HS-27A (cell line): Measurements from ENCODE around the gene ACOX3.
"Not testable (repeated sequence)": the region's sequence is repeated elsewhere in the genome, so short reads cannot be mapped to it uniquely, and the experiment has no call there.

Experiments
- DNase-seq: peaks from one replicate; pipeline ENCODE4 v3.0.0-alpha.2; 2012; ENCODE audit warnings: low read depth, missing footprints

The ACOX3 gene

DNA sequence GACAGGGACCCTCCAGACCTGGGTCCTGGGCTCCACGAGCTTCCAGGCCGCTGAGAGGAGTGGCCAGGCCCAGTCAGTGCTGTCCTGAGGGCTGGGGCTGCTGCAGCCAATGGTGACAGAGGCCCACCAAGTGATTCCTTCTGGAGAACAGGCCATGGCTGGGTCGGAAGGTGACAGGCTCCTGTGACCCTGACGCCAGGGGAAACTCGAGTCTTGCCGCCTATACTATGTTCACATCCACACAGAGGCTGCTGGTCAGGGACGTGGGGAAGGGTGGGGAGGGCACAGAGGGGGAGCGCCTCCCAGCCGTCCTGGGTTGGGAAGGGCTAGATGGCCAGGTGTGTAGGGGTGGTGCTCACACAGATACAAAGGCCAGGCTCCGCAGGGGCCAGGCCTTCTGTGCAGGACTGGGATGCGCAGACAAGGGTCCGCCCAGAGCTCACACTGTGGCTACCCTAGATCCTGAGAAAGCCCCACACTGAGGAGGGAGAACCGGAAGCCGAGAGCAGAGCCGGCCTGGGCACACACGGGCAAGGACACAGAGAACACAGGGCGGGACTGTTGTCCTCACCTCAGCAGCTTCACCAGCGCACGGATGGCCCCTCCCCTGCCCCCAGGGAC is 89.6 kb downstream of the ACOX3 start:
- no peak for DNase-seq

DNA sequence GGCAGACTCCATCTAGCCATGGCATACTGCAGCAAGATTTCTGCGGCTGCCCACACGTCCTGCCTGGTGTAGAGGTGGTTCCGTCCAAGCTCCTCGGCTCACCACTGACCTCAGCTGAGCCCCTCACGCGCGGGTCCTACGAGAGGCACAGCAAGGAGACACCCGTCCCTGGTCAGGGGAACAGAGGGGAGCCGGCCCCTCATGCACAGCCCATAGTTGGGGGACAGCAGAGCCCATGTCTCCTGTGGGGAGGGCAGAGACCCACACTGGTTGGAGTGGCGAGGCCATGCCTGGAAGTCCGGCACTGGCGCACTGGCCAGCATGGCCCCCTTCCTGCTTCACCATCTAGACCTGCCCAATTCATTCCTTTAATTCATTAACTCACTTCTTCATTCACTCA is 90.2 kb downstream of the ACOX3 start:
- DNase-seq, result no peak

DNA sequence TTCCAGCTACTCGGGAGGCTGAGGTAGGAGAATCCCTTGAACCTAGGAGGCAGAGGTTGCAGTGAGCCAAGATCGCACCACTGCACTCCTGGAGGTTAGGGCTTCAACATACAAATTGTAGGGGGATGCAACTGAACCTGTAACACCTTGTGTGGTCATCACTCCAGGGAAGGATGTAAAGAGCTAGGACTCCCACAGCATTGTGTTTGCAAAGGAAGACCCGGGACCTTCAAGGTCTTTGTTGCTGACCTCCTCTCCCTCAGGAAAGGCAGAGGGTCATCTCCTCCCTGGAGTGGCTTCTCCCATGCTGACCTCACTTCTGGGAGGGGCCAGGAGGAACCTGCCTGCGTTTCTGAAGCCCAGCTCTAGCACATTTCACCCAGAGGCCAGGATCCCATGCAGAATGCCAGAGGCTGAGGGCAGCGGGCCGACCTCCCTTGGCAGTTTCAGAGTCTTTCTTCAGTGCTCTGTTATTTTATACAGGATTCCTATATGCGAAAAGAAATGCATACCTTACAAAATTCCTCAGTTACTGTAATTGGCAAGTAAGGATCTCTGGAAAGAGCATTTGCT is 90.8 kb downstream of the ACOX3 start:
- DNase-seq, result no peak

DNA sequence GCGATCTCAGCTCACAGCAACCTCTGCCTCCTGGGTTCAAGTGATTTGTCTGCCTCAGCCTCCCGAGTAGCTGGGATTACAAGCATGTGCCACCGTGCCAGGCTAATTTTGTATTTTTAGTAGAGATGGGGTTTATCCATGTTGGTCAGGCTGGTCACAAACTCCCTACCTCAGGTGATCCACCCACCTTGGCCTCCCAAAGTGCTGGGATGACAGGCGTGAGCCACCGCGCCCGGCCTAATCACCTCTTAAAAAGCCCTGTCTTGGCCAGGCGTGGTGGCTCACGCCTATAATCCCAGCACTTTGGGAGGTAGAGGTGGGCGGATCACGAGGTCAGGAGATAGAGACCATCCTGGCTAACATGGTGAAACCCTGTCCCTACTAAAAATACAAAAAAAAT is 91.3 kb downstream of the ACOX3 start:
- DNase-seq, result not testable (repeated sequence)

DNA sequence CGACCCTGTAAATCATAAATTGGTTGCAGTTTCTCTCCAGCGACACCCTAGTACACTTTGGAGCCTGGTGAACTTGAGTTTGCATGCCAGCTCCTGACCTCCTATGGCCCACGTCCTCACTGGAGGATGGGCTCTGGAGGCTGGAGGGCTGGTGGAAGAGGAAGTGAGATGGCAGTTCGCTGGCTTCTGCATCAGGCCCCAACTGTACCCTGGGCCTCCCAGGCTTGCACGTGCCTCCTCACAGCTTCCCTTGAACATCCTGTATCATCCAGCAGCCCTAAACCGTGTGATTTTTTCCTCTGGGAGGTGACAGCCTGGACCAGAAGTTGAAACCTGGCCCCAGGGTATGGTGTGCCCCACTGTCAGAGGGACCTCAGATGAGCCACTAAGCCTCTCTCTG is 92.5 kb downstream of the ACOX3 start:
- no peak for DNase-seq

DNA sequence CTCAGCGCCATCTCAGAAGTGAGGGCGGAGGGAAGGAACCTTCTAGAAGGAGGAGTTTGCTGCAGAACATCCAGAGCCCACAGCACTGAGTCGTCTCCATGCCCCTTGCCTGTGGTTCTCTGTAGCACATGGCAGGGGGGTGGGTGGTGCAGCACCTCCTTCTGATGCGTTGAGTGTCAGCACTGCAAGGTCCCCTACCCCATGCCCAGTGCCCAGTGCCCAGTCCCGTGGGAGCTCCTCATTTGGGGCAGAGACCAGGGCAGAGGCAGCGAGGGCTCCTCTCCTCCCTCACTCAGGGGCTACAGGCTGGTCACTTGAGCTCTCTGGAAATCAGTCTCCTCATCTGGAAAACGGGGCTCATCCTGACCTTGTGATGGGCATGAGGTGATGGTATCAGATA is 92.9 kb downstream of the ACOX3 start:
- no peak for DNase-seq

DNA sequence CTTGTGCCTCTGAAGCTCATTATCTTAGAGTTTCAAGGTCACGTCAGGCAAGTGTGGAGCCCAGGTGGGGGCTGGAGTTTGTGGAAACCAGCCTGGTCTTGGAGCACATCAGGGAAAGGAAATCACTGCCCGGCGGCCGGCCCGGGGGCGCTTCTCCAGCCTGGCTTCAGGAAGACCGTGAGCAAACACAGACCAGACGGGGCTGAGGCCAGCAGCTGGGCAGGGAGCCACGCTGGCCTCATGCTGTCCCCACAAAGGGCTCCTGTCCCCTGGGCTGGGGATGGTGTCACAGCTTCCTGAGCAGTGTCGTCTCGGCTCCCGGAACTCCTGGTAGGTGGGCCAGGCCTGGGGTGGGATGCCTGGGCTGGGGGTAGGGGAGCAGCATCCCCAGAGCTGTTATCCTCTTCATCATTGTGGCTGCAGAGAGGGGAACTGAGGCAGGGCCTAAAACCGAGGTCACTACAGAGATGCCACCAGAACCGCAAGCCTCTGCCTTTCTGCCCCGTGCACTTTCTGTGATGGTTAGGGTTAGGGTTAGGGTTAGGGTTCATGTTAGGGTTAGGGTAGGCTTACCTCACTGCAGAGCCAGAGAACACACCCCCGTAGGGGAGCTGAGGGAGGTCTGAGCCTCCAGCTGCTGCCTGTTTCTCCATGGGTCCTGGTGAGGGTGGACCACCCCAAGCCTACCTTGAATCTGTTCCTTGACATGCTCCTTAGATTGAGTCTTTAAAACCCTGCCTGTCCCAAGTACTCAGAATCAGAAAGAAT is 93.5 kb downstream of the ACOX3 start:
- no peak for DNase-seq

DNA sequence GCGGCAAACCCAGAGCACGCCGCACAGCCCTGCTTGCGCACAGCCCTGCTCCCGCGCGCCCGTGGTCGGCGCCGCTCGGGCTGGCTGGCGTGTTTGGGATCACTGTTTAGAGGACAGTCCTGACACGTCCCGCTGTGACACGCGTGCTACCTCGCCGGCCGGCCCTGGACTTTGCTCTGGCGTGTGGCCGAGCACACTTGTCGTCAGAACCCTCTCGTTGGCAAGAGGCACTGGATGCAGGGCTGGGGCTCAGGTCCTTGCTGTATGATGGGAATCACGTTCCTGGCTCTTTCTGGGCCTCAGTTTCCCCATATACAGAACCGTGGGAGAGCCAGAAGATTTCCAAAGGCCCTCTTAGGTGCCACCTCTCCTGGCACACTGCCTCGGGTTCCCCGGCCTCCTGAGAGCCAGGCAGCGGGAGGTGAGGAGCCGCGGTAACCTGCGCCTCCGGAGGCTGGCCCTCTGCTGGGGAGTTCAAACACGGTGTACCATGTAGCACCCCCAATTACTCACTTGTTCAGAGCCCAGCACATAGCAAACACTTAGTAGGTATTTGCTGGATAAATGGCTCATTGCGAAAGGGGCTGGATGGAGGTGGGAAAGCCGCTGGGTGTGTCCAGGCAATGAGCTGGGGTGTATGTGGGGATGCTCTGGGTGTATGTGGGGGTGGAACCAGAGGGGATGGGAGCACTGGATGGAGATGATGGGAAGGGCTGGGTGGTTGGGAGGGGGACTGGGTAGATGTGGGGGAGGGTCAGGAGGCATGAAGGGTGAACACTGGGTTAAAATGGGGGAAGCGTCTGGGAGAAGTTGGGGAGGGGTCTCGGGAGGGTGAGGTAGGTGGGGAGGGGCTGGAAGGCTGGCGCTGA is 94.3 kb downstream of the ACOX3 start:
- DNase-seq, result no peak

DNA sequence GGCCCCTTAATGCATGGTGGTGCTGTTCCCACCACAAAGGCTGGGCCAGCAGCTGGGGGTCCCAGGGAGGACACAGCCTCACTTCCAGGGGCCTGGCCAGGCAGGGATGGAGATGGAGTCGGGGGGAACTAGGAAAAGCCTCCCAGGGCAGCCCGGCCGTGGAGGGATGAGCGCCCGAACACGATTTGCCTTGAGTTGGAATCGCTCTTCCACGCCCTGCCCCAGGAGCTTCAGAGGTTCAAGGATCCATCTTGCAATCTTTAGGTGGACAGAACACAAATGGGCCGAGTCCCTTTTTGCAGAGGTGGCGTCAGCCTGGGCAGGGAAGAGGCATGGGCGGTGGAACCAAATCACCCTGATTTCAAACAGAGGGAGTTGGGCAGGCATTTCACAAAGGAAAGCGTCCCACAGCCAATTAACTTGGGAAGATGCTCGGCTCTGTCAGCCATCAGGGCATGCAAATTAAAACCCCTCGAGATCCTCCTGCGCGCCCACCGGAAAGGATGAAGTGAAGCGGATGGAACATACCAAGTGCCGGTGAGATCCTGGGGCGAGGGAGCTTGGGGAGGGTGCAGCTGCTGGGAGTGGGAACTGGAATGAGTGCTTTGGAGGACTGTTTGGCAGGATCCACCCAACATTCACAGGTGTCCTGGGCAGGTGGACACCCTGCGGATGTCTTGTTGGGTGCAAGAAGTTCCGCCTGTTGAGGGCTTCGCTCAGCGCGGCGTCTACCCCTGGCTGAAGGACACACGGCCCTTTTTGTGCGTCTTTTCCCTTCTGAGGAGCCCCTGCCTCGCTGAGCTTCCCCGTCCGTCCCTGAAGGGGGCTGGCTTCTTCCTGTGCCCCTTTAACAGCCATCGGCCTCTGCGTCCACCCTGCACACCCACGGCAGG is 95.2 kb downstream of the ACOX3 start:
- no peak for DNase-seq

DNA sequence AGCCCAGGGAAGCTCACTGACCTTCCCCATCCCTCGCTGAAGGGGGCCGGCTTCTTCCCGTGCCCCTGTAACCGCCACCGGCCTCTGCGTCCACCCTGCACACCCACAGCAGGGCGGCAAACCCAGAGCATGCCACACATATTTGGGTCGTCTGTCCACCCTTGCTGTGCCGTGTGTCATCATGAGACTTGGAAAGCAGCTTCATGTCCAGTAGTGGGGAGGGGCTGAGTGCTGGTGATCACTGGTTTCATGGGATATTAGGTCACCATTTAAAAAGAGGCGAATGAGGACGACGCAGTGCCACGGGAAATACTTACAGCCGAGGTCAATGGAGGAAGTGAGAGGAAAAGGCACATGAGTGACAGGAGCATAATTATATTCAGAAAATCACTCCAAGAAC is 96.1 kb downstream of the ACOX3 start:
- DNase-seq, result no peak

DNA sequence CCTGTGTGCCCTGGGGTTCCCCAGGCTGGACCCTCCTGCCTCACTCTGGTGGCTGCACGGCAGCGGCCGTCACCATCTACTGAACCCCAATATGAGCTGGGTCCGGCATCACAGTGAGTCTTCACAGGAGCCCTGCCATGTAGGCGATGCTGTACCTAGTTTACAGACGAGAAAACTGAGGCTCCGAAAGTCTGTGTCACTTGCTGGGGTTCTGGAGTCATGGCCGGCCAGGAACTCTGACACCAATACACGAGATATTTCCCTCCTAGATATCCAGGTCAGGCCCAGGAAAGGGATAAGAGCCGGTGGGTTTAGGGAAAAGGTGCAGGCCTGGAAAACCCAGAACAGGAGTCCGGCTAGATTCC is 96.6 kb downstream of the ACOX3 start:
- DNase-seq, result no peak

DNA sequence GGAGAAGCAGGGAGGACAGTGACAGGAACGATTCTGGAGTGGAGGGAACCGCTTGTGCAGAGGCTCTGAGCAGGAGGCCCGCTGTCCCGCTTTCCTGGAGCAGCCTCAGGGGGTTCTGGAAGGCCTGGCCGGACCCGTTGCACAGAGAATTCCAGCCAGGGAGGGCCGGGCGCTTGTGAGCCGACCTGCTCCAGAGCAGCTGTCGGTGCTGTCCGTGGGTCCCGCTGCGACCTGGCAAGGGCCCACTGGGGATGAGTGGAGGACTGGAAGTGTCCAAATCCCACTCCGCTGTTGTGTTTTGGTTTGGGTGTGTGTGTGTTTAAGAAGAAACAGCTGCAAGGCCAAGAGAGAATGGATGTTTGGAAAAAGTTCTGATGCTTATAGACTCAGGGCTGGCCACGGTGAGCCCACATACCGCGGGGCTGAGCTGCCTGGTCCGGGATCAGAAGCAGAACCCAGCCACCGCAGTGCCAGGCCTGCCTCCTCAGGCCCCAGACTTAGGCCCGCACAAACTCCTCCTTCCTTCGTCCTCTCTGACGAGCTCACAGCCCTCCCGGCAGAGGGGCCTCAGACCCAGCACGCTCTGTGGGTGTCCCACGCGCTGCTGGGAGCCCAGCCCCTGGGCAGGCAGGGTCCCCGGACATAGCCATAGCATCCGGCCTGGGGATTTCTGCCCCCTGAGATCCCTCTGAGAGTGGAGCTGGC is 97.1 kb downstream of the ACOX3 start:
- no peak for DNase-seq

DNA sequence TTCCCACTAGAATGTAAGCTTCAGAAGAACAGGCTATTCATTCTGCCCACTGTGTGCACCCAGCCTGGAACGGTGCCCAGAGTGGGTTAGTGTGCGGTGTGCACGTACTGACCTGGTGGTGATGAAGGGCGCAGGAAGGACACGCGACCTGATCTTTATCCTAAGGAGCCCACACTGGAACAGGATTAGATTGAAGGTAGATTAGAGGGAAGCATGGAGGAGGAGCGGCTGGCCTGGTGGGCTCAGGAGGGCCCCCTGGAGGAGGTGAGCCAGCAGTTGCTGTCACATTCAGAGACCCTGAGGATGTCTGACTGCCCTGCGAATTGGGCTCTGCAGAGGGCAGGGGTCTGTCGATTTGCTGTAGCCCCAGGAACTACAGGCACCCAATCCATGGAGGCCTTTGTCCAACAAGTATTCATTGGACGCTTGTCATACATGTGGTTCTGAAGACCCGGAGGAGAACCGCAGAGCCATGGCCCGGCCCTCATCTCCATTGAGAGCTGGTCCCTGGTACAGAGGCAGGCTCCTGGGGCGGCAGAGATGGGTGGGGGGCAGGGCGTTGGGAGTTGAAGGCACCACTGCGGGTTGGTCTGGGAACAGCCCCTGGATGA is 97.8 kb downstream of the ACOX3 start:
- no peak for DNase-seq

DNA sequence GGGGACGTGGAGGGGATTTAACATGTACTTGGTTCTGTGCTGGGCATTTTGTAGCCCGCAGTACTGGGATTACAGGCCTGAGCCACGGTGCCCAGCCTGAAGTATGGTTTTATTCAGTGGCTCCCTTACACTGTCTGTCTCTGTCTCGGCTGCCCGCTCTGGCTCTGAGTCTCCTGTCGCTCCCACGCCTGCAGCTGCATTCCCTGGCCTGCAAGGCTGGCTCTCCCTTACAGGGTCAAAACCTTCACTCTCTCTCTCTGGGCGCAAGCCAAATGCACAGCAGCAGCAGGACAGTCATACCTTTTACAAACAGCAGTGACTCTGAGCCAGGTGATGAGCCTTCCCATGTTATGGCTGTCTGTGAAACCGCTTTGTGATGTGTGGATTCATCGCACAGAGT is 98.8 kb downstream of the ACOX3 start:
- DNase-seq, result no peak

DNA sequence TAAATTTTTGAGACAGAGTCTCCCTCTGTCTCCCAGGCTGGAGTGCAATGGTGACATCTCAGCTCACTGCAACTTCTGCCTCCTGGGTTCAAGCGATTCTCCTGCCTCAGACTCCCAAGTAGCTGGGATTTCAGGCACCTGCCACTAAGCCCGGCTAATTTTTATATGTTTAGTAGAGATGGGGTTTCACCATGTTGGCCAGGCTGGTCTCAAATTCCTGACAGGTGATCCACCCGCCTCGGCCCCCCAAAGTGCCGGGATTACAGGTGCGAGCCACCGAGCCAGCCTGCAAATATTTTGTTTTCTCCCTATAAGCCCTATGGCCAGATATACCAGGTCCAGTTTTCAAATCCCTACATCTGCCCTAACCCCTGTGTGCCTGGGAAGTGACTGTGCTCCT is 99.2 kb downstream of the ACOX3 start:
- DNase-seq, result not testable (repeated sequence)

DNA sequence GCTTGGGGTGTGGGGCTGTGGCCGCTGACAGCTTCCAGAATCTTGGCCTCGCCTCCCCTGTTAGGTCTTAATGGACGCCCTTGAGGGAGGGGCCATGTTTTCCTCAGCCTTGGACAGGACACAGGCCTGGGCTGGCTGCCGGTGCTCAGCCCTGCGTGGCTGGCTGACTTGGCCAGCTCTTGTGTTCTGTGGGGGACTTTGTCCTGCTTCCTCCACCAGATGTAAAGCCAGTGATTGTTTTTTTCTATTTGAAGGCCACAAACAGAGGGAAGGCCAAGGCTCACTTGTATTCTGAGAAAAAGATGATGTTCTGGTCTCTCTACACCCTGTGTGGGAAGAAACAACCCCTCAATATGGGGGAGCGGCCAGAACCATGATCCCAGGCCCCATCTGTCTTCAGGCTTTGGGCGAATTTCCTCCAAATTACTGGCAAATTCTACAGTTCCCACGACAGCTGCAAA is 99.7 kb downstream of the ACOX3 start:
- no peak for DNase-seq

DNA sequence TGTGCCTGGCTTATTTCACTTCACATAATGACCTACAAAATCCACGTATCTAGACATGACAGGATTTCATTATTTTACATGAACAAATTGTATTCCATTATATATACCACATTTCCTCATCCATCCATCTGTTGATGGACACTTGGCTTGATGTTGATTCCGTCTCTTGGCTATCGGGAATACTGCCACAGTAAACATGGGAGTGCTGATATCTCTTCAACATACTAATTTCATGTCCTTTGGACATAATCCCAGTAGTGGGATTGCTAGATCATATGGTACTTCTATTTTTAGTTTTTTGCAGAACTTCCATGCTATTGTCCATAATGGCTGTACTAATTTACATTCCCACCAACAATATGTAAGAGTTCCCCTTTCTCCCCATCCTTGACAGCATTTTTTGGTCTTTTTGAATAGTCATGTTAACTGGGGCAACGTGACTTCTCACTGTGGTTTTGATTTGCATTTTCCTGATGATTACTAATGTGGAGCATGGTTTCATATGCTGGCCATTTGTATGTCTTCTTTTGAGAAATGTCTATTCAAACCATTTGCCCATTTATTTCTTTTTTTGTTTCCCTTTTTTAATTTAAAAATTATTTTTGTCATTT is 102.1 kb downstream of the ACOX3 start:
- no peak for DNase-seq

DNA sequence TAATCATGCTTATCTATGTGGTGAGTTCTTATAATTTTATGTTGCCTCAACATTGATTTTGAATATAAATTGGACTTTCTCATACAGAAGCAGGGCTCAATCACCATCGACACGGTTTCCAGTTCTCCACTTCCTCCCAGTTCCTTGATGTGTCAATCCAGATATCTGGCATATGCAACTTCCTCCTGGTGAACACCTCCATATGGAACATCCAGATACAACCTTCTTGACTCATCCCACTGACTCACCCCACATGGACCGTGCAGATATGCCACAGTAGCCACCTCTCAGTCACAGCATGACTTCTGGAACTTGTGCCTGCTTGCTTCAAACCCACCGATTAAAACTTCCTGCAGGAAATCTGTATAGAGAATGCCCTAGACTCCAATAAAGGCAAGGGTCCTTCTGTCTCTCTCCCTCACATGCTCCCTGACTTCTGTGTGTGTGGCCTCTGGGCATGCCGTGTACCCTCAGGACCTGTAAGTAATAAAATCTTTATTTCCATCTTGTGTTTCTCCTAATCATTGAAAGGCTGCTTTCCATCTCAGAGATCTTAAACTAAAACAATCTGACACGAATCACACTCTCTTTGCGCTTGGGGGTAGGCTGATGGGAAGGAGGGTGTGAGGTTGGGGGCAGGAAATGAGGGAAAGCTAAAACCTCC is 104.0 kb downstream of the ACOX3 start:
- no peak for DNase-seq

DNA sequence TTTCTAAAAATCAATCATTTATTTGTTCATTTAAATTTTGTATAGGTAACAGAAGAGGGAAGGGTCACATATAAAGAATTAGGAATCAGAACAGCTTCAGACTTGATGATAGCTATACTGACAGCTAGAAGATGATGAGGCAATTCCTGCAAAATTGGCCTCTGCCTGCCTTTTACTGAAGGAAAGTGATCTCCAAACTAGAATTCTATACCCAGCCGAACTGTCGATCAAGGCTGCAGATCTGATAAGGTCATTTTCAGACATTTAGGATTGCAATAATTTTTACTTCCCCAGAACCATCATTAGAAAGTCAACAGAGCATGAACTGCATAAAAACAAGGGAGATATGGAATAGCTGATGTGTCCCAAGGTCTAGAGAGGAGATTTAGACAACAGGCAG is 104.7 kb downstream of the ACOX3 start:
- no peak for DNase-seq
